Hepatic stellate cell (primary cell): ENCODE measurements around the gene PREX1.

Experiments
- DNase-seq: peaks from one replicate; pipeline ENCODE4 v3.0.0; 2011; ENCODE audit warnings: low spot score

The PREX1 gene

DNA sequence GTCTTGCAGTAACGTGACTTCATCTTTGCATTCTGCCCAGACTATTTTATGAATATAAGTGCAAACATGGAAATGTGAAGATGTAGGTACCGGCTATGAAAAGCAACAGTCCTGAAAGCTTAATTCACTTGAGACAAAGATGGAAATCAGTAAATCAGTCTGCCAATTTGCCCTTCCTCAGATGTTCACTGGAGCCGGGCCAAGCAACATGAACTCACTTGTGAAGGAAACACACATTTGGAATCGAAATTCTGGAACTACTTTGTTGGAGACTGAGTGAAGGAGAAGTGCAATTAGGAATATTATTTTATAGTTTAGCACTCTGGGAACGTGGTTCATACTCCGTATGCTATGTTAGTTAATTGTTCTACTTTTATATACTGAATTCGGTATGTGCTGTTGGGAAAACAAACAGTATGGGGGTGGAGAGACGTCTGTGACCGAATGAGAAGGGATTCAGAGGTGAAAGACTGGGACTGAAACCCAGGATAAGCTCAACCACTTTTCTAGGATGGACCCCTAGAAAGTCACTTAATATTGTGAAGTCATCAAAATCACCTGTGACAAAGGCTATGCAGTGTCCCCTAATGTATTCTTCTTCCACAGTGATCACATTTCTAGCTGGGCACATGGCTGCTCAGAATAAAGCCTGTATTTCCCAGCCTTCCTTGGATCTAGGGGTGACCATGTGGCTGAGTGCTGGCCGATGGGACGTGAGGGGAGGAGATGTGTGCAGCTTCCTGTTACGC is 95.5 kb downstream of the PREX1 start:
- DNase-seq = no peak

DNA sequence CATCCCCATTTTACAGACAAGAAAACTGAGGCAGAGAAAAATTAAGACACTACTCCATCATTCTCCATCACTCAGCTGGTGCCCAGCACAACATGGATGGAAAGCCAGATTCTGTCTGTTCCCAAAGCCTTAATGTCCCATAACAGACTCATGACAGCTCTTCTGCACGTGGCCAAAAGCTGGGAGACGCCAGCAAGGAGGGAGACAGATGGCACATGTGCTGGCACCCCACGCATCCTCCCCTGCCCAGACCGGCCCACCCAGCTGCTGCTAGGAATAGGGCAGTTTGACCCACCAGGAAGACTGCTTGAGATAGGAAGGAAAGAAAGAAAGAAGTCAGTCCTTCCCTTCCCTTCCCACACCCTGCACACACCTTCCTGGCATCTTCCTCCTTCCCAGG is 96.3 kb downstream of the PREX1 start:
- DNase-seq = no peak

DNA sequence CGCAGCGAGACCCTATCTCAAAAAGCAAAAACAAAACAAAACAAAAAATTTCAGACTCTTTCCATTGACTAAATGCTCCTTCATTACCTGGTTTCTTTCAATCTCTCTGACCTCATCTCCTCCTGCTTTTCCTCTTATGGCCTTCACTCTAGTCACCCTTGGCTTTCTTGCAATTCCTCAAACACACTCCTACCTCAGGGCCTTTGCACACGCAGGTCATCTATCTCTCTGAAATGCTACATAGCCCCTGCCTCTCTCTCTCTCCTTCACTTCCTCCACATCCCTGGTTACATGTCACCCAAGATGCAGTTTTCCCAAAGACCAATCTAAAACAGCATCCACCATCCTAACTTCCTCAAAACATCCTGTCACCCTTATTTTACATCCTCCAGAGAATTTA is 96.8 kb downstream of the PREX1 start:
- no peak for DNase-seq

DNA sequence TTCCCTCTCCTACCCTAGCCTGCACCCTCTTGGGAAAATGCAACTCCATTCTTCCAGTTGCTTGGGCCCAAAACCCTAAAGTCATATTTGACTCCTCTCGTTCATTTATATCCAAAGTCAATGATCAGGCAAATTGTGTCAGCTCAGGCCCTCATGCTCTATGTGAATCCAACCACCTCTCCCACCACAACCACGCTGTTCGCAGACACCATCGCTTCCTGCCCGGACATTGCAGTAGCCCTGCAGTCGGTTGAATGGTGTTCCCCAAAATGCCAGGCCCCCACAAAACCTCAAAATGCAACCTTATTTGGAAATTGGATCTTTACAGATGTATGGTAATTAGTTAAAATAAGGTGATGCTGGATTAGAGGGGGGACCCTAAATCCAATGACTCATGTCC is 98.3 kb downstream of the PREX1 start:
- DNase-seq = no peak

DNA sequence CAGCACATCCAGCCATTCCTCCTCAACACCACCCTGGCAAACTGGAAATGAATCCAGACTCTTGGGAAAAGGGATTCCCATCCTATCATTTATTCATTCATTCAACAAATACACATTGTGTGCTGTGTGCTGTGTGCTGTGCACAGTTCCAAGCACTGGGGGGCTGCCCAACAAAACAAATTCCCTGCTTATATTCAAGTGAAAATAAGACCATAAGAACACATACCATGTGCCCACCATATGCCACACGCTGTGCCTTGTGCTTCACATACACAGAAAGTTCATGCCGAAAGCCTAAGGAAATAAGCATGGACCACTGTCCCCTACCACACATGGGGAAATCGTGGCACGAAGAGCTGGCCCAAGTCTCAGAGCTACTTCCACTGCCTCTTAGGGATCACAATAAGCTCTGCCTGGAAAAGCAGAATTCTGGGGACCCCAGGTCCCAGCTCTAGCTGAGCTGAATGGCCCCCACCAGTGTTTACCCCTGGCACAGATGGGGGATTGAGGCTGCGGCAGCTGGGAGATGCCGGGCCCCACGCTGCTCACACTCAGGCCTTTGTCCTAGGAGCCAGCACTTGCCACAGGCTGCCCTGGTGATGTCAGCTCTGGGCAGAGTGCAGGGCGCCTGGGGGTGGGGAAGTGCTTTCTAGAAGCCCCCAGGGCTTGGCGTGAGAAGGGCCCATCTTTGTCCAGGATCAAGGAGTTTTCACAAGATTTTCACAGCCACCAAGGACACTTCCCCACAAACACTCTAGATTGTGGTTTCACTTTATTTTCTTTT is 99.6 kb downstream of the PREX1 start:
- no peak for DNase-seq

DNA sequence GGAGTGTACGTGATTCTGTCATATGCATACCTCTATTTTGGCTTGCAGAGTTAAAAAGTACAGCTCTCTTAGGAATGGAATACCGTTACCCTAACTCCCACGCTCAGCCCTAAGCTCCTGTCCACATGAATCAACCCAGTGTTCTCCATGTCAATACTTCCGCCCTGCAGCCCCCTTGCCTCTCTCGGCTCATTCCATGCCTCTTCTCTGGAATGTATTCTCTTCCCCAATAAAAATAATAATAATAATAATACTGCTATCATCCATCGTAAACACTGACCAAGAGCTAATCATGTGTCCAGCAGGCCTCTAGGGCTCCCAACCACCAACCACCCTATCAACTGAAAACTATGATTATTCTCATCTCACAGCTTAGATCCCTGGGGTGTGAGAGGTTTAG is 100.6 kb downstream of the PREX1 start:
- DNase-seq = no peak

DNA sequence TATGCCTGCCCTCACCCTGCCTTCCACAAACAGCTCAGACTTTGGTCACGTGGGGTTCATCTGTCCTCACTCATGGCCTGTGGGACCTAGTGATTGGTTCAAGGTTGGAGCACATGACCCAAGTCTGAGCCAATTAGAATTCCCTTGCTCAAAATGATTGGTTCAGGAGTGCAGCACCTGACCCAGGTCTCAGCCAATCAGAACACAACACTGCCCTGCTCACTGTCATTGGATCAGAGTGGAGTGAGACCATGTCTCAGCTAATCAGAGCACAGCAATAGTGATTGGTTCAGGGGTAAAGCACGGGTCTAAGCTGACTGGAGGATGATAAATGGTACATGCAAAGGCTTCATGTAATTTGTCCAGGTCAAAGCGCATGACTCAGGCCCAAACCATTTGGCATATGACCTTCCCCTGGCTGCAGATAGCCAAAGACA is 102.2 kb downstream of the PREX1 start:
- DNase-seq = peak; percentile 28

DNA sequence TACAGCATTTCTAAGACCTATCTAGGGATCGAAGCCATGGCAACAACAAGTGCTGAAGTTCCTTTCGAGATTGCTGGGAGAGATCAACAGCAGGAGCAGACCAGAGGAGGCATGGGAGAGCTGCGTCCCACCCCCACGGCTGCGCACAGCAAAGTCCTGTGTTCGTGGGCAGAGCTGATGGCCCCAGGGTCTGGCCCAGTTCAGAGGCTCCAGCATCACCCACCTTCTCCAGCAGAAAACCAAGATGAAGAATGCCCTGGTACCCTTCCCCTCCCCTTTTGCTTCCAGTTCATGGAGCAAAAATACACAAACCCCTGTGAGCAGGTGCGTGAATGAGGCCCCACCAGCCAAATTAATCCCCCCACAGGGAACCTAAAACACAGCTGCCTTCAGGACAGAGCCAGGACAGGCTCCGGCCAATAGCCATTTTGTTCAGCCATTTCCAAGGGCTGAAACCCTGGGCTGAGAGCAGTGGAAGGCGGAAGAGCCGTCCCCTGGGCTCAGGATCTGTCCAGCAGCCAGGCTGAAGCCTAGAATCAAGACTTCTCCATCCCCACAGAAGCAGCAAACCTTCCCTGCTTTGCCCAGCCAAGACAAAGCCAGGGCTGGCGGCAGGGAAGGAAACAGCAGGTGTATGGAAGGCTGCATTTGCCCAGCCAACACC is 102.8 kb downstream of the PREX1 start:
- DNase-seq = no peak

DNA sequence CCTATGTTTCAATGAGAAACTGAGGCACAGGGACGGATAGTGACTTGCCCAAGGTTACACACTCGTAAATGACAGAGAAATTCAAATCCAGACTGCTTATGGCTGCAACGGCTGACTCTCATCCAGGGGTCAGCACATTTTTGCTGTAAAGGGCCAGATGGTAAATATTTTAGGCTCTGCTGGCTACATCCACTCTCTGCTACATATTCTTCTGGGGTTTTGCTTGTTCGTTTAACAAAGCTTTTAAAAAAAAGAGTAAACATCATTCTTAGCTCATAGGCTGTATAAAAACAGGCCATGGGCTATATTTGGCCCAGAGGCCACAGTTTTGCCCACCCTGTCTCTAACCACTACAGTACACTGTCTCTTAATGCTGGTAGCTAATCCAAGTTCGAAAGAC is 103.4 kb downstream of the PREX1 start:
- DNase-seq = no peak

DNA sequence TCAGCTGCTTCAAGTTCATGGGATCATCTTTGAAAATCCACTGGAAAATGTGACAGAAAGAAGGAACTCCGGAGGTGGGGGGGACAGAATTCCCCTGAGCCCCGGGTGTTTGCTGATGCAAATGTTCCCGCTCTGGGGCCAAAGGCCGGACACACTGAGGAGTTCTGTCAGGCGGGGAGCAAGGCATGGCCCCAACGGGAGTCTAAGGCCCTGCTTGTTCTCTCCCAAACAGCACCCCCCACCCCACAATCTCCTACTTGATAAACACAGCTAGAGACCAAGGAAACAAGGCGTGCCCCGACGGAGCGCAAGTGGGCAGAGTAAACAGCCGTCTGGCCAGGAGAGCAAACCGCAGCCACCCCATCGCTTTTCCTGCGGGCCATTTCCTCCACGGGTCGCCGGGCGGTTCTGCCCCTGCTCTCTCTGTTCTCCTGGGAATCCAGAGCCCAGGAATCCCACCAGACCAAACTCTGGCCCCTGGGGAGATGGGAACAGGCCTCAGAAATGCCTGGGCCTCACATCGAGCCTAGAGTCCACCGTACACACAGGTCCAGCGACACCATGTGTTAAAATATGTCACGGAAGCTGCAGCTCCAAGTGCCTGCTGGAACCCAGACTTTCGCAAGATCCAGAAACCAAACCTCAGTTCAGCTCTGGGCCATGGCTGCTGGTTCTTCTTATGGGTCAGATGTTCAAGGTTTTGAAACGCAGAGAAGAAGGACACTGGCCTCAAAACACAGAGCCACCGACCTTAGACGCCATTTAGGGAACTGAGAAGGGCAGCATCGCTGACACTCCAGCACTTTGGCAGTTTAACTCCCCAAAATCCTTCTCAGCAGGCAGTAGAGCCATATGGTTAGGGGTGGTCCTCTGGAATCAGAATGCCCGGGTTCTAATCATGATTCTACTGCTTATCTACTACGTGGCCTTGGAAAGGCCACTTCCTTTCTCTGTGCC is 104.2 kb downstream of the PREX1 start:
- DNase-seq = no peak

DNA sequence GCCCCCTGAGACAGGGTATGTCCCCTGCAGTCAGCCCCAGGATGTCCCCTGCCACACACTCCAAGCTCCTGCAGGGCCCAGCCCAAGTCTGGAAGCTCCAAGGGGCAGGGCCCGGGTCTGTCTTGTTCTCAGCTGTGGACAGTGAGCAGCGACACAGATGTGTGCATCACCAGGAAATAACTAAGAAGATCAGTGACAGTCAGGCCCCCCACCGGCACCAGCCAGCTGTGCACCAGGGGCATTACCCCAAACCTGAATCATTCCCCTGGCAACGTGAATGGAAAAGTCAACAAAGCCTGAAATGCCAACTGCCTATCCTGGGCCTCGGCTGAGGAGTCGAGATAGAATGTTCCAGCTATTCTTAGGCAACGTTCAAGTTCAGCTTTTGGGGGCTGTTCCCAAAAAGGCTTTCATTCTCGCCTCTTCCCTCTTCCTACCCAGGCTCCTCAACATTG is 105.0 kb downstream of the PREX1 start:
- no peak for DNase-seq

DNA sequence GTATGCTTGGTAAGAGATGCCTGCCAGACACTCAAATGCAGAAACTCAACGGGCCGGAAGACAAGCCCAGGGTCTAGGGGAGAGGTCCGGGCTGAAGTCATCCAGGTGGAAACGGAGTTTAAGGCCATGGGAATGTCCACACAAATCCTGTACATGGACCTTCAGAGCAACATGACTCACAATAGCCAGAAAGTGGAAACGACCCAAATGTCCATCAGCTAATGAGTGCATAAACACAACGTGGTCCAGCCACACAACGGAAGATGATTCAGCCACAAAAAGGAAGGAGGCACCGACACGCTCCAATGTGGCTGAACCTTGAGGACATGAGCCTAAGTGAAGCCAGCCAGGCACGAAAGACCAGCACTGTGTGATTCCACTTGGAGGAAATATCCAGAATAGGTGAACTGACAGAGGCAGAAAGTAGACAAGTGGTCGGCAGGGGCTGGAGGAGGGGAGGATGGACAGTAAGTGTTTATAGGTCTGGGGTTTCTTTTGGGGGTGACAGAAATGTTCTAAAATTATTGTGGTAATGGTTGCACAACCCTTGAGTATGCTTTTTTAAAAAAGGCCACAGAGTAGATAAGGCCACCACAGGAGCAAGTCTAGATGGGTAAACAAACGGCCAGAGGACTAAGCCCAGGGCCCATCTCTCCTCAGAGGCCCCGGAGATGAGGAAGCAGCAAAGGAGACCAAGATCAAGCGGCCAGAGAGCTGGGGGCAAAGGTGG is 105.6 kb downstream of the PREX1 start:
- DNase-seq = no peak

DNA sequence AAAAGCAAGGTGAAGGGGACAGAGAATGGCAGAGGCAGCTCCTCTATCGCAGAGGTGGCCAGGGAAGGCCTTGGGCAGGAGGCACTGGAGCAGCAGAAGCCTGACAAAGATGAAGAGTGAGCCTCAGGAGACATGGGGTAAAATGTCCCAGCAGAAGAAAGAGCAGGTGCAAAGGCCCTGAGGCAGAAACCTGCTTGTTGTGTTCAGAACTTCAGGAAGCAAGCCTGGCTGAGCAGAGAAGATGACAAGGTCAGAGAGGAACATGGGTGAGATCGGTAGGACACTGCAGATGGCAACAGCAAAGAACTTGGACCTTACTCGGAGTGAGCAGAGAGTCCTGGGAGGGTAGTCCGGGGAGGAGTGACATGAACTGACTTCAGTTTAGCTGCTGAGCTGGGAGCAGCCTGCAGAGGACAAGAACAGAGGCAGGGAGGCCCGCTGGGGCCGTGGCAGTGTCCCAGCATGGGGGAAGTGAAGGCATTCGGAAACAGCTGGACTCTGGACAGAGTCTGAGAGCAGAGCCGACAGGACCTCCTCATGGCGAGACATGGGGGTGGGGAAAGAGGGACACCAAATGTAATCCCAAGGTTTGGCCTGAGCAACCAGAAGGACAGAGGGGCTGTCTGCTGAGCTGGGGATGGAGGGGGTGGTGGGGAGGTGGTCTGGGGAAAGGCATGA is 106.3 kb downstream of the PREX1 start:
- DNase-seq = no peak

DNA sequence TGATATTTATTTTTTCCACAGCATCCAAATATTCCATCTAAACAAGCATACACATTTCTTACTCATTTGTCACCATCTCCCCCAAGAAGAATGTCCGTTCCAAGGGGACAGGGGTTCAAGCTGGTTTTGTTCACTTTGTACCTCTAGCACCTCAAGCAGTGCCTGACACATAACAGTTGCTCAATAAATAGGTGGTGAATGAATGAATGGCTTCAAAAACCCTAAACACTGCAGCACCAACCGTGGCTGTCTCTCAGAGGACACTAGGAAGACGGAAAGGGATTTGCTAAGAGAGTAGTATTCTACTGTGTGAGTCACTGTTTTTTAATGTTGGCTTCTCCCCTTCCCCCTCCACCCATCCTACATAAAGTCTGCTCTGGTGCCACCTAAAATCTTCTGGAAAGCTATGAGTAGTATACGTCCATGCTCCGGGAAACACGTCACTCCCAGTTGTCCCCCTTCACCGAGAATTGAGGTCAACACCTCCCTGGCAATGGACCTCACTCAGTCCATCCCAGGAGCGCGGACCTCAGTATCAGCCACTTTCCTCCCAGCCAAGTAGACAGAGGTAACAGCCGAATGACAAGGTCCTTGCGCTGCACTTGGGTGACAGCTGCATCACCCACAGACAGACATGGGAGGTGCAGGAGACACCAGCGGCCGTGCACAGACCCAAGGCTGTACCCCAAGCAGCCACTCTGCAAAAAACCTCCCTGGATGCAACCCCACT is 107.4 kb downstream of the PREX1 start:
- DNase-seq = no peak

DNA sequence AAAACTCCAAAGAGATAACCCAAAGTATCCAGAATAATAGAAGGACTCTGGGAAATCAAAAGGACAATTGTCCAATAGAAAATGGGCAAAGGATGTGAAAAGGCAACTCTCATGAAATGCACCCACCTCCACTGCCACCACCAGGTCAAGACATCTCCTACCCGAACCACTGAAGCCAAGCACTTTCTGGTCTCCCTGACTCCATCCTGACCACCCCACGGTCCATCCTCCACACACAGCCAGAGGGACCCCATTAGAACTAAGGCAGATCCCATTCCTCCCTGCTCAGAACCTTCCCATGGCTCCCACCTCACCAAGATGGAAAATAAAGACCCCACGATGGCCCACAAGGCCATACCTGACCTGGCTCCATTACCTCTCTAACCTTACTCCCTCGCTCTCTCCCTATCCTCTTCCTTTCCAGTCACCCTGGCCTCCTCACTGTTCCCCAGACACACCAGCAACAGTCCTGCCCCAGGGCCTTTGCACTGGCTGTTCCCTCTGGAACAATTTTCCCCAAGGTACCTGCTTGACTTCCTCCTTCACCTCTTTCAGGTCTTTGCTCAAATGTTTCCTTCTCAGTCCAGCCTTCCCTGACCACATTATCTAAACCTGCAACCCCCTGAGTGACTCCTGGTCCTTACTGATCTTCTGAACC is 108.1 kb downstream of the PREX1 start:
- no peak for DNase-seq

DNA sequence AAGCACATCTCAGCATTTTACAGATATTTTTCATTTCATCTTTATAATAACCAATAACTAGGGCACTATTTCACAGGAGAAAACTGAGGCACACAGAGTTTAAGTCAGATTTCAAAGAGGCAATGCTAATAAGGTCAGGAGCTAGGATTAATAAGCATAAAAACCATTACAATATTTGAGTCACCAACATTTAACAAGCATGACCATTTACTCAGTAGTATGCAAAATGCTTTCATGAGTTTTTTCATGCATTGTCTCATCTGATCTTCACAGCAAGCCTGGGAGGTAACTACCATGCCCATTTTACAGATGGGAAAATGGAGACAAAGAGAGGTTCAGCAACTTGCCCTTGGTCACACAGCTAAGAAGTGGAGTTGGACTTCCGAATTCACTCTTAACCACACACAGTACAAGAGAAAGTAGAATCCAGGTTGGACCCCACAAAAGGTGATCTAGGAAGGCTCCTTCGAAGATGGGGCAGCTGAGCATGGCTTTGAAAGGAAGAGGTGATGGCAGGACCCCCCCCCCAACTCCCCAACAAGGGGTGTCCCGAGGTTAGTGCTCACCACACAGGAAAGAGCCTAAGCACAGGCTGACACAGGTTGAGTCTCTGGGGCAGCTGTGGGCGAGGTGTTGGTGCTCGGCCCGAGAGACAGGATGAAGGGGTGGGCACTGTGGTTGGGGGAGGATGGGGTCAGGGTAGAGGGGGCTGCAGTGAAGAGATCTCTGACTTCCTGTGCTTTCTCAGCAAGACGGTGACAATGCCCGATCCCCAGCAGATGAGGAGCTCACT is 108.8 kb downstream of the PREX1 start:
- no peak for DNase-seq

DNA sequence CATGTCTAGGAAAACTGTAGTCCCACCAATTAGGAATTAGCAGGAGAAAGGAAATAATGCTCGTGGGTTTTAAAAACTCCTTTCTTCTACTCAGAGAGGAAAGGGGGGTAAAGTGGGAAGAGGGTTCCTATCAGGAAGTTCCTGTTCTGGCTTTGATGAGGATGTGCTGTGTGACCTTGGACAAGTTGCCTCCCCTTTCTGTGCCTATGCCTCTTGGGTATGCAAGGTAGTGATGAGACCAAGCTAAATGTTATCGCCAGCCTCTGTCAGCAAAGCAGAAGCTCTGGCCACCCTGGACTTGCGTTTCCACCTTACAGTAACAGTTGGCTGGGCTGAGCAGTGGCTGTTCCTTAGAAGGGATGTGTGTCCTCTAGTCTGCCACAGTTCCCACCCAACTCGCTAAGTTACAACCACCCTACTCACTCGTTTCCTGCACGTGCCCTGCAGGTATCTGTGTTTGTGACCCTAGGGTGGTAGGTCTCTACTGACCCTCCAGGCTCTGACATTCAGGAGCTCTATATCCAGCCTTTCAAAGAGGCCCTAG is 110.0 kb downstream of the PREX1 start:
- no peak for DNase-seq

DNA sequence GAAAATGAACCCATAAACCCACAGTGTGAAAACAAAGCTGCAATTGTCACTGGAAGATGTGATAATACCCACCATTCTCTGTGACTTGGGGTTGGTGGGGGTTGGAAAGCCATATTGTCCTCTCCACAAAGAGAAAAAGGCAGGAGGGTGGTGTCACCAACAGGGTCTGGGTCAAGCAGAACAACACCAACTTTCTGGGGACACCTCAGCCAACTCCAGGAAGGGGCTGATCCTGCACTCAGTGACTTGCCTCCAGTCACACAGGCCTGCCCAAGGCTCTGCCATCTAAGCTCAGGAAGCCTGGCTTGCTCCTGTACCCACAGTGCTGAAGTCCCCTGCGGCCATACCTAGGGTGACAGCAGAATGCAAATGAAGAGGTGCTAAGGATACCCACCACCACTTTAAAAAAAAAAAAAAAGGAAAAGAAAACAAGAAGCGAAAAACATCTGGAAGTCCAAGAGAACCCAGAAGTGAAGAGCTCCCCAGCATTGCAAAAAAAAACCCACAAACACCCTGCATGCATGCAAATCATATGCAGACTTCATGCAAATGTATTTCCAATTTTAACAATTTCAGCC is 110.6 kb downstream of the PREX1 start:
- DNase-seq = no peak
